GM23248 (cell line): ENCODE measurements around the gene PLEKHG3.

Experiments used
- EZH2 ChIP-seq: fragments of 200-600 bp; sonication (generic); IDR thresholded peaks from 2 replicates; pipeline ENCODE4 v1.6.1; 2018; ENCODE audit warnings: antibody characterized with exemption, mild to moderate bottlenecking; ENCODE audit not compliant: insufficient read depth, poor library complexity, severe bottlenecking
- EZH2phosphoT487 ChIP-seq: fragments of 200-600 bp; sonication (generic); IDR thresholded peaks from 2 replicates; pipeline ENCODE4 v1.6.1; 2018; ENCODE audit warnings: antibody characterized with exemption, moderate library complexity, mild to moderate bottlenecking, low read depth; ENCODE audit not compliant: insufficient read depth

GRCh38 chr14:64792871-64793560 is 88.8 kb downstream of the PLEKHG3 start:
- TF ChIP-seq EZH2 = no peak
- no peak for TF ChIP-seq EZH2phosphoT487
